ENCODE data around the gene RNGTT.
"Not testable (repeated sequence)": the region's sequence is repeated elsewhere in the genome, so short reads cannot be mapped to it uniquely, and the experiment has no call there.

The RNGTT gene

GRCh38 chr6:88916615-88917208 is 46.7 kb downstream of the RNGTT start:
- in situ Hi-C loops (cut with HindIII; ENCODE audit: low pct_unique_long_range_greater_than_20kb, low sequenced_read_pairs) = no loop called here
- TF ChIP-seq JUND (IDR thresholded peaks at IDR 0.05; ENCODE audit: low read depth) = no peak
- no peak for DNase-seq (ENCODE audit: low read depth in 1 of 2, low spot score in 1 of 2)

GRCh38 chr6:88914895-88915598 is 48.4 kb downstream of the RNGTT start:
- in situ Hi-C loops (cut with HindIII; ENCODE audit: low pct_unique_long_range_greater_than_20kb, low sequenced_read_pairs) = no loop called here
- no peak for DNase-seq (ENCODE audit: low read depth in 1 of 2, low spot score in 1 of 2)

GRCh38 chr6:88914180-88914579 is 49.2 kb downstream of the RNGTT start:
- no peak for DNase-seq (ENCODE audit: low read depth in 1 of 2, low spot score in 1 of 2)
- no peak for TF ChIP-seq JUND (IDR thresholded peaks at IDR 0.05; ENCODE audit: low read depth)
- in situ Hi-C loops (cut with HindIII; ENCODE audit: low pct_unique_long_range_greater_than_20kb, low sequenced_read_pairs) = no loop called here

More at GRCh38 chr6:88914895-88915598, 48.4 kb downstream of the RNGTT start:
- TF ChIP-seq JUND (IDR thresholded peaks at IDR 0.05; ENCODE audit: low read depth) = no peak

GRCh38 chr6:88913471-88913870 is 49.9 kb downstream of the RNGTT start:
- DNase-seq (ENCODE audit: low read depth in 1 of 2, low spot score in 1 of 2) = no peak
- in situ Hi-C loops (cut with HindIII; ENCODE audit: low pct_unique_long_range_greater_than_20kb, low sequenced_read_pairs) = no loop called here
- TF ChIP-seq JUND (IDR thresholded peaks at IDR 0.05; ENCODE audit: low read depth) = no peak

- no peak for DNase-seq (ENCODE audit: low read depth in 1 of 2, low spot score in 1 of 2)
- in situ Hi-C loops (cut with HindIII; ENCODE audit: low pct_unique_long_range_greater_than_20kb, low sequenced_read_pairs) = no loop called here
- TF ChIP-seq JUND (IDR thresholded peaks at IDR 0.05; ENCODE audit: low read depth) = no peak
Observed at GRCh38 chr6:88910922-88911778, 52.3 kb downstream of the RNGTT start.

- peak in 1 of 2 experiments; percentile 1 for DNase-seq (ENCODE audit: low read depth in 1 of 2, low spot score in 1 of 2)
- TF ChIP-seq JUND (IDR thresholded peaks at IDR 0.05; ENCODE audit: low read depth) = no peak
- in situ Hi-C loops (cut with HindIII; ENCODE audit: low pct_unique_long_range_greater_than_20kb, low sequenced_read_pairs) = no loop called here
Observed at GRCh38 chr6:88908598-88909548, 54.5 kb downstream of the RNGTT start.

GRCh38 chr6:88907148-88907547 is 56.3 kb downstream of the RNGTT start:
- DNase-seq (ENCODE audit: low read depth in 1 of 2, low spot score in 1 of 2); in situ Hi-C loops (cut with HindIII; ENCODE audit: low pct_unique_long_range_greater_than_20kb, low sequenced_read_pairs): not testable (repeated sequence)

- in situ Hi-C loops (cut with HindIII; ENCODE audit: low pct_unique_long_range_greater_than_20kb, low sequenced_read_pairs) = no loop called here
- TF ChIP-seq JUND (IDR thresholded peaks at IDR 0.05; ENCODE audit: low read depth) = no peak
- DNase-seq (ENCODE audit: low read depth in 1 of 2, low spot score in 1 of 2) = peak in 1 of 2 experiments; percentile 6
Observed at GRCh38 chr6:88899569-88900316, 63.7 kb downstream of the RNGTT start.

GRCh38 chr6:88895911-88896310 is 67.5 kb downstream of the RNGTT start:
- TF ChIP-seq JUND (IDR thresholded peaks at IDR 0.05; ENCODE audit: low read depth) = no peak
- DNase-seq (ENCODE audit: low read depth in 1 of 2, low spot score in 1 of 2) = no peak
- in situ Hi-C loops (cut with HindIII; ENCODE audit: low pct_unique_long_range_greater_than_20kb, low sequenced_read_pairs) = no loop called here

- no peak for DNase-seq (ENCODE audit: low read depth in 1 of 2, low spot score in 1 of 2)
- no peak for TF ChIP-seq JUND (IDR thresholded peaks at IDR 0.05; ENCODE audit: low read depth)
- in situ Hi-C loops (cut with HindIII; ENCODE audit: low pct_unique_long_range_greater_than_20kb, low sequenced_read_pairs) = no loop called here
Observed at GRCh38 chr6:88890860-88891845, 72.3 kb downstream of the RNGTT start.
